ENCODE results near the gene TSPAN6.

The TSPAN6 gene

DNA sequence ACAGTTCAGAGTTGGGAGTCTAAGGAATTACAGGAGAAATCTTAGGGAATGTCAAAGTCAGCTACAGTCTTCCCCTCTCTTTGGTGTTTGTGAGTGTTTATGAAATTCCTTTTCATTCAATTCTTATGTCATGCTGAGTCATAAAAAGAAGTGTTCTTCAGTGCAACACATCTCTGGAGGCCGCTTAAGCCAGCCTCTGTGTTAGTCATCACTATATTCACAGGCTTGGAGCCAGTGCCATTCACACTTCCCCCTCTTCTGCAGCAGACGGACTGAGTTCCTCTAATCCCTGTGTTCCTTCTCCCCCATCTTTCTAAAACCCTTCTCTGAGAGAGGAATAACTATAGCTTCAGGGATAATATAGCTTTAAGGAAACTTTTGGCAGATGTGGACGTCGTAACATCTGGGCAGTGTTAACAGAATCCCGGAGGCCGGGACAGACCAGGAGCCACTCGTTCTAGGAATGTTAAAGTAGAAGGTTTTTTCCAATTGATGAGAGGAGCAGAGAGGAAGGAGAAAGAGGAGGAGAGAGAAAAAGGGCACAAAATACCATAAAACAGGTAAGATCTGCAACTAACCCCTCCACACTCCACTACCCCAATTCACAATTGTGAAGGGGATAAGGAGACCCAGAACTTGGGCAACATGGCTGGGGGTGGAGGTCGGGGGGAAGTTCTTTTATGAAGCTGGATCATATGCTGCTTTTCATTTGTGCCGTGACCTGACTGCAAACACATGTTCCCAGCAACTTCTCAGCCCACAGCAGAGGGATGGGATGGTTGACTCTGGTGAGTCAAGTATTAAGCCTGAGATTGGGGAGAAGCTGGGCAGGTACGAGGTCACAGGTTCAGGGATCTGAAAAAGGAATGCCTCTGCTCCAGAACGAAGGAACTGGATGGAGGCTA, 7.6 kb upstream of the TSPAN6 start, which contains the start of gene SRPX2:
Gene SRPX2 (plus strand): TSS at position 244 of the 905 bp plus-strand sequence. CDS start 2,124 bp downstream, outside the sequence.
- H3K4me3 ChIP-seq (ENCODE audit: low read depth, low read length), result peak within 1 kb of the TSS; percentile 27
- TF ChIP-seq, protein P1, sequence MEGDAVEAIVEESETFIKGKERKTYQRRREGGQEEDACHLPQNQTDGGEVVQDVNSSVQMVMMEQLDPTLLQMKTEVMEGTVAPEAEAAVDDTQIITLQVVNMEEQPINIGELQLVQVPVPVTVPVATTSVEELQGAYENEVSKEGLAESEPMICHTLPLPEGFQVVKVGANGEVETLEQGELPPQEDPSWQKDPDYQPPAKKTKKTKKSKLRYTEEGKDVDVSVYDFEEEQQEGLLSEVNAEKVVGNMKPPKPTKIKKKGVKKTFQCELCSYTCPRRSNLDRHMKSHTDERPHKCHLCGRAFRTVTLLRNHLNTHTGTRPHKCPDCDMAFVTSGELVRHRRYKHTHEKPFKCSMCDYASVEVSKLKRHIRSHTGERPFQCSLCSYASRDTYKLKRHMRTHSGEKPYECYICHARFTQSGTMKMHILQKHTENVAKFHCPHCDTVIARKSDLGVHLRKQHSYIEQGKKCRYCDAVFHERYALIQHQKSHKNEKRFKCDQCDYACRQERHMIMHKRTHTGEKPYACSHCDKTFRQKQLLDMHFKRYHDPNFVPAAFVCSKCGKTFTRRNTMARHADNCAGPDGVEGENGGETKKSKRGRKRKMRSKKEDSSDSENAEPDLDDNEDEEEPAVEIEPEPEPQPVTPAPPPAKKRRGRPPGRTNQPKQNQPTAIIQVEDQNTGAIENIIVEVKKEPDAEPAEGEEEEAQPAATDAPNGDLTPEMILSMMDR (IDR thresholded peaks at IDR 0.05; ENCODE audit: low read depth, low read length, missing control alignments), result no peak
- in situ Hi-C loops (cut with HindIII; ENCODE audit: low sequenced_read_pairs), result no loop called here
- peak; percentile 65 for DNase-seq (ENCODE audit: low read depth)

DNA sequence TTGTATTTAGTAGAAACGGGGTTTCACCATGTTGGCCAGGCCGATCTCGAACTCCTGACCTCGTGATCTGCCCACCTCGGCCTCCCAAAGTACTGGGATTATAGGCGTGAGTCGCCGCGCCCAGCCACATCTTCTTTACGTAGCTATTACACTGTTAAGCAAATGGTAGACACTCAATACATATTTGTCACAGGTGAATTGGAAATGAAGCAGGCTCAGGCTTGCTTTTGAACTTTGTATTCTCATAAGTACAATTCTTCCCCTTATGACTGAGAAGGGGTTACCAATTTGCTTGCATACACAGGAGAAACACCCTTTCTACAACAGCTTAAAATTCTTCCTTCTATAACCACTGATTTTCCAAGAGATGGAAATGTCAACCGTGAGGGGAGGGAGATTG, 6.6 kb upstream of the TSPAN6 start:
- no peak overlapping the region for H3K4me3 ChIP-seq (ENCODE audit: low read depth, low read length)
- TF ChIP-seq, protein P1 (IDR thresholded peaks at IDR 0.05; ENCODE audit: low read depth, low read length, missing control alignments), result no peak
- in situ Hi-C loops (cut with HindIII; ENCODE audit: low sequenced_read_pairs), result no loop called here
- no peak for DNase-seq (ENCODE audit: low read depth)

DNA sequence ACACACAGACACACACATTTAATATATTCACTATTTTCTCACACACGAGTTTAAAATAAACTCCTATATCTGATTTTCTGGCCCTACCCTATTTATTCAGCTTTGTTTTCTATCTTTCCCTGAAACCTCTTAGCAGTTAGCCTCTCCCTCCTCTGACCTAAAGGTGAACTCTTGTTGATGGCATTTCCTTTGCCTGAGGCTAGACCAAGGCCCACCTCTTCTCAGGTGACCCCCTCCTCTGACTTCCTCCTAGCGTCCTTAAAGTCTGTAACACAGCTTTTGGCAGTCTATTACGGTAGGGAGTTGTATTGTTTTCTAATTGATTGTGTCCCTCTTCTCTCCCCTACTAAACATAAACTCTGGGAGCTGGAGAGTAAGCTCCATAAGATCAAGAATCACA, 5.7 kb upstream of the TSPAN6 start:
- in situ Hi-C loops (cut with HindIII; ENCODE audit: low sequenced_read_pairs), result no loop called here
- H3K4me3 ChIP-seq (ENCODE audit: low read depth, low read length), result no peak overlapping the region
- DNase-seq (ENCODE audit: low read depth), result no peak
- TF ChIP-seq, protein P1 (IDR thresholded peaks at IDR 0.05; ENCODE audit: low read depth, low read length, missing control alignments), result no peak

DNA sequence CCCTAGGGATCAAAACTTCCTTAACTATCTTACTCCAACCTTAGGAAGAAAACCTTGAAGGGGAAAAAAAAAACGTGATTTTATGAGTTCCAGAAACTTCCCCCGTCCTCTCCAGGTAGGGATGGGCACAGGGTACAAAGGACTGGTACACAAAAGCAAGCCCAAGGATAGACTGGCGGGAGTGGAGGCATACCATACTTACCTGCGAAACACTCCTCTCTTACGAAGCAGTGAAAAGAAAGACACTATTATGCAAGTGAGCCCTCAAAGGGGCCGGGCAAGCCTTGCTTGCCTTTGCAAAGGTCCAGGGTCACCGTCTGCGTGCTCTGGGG, 651 bp downstream of the TSPAN6 start:
- TF ChIP-seq, protein P1 (IDR thresholded peaks at IDR 0.05; ENCODE audit: low read depth, low read length, missing control alignments), result no peak
- DNase-seq (ENCODE audit: low read depth), result no peak
- in situ Hi-C loops (cut with HindIII; ENCODE audit: low sequenced_read_pairs), result loop anchor here (5.0 kb wide), 1 partner anchor 41 kb away; no protein-coding TSS in a partner anchor
- H3K4me3 ChIP-seq (ENCODE audit: low read depth, low read length), result peak overlapping the region; percentile 54

DNA sequence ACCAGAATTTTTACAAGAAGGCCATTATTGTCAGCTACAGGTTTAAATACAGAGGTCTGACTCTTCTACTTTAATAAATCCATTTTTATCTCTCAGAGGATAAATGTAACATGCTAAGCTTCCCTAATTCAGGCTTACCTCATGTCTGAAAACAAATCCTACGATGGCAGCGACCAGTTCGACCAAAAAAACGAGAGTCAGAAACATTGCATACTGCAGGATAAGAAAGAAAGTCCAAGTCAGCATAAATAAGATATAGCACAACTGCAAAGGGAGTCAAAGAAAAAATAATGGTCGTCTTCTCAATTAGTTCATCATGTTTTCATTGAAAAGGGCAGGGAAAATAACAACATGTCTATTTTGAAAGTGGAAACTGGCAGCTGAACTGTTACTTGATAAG, 1.6 kb downstream of the TSPAN6 start:
- TF ChIP-seq, protein P1 (IDR thresholded peaks at IDR 0.05; ENCODE audit: low read depth, low read length, missing control alignments), result no peak
- in situ Hi-C loops (cut with HindIII; ENCODE audit: low sequenced_read_pairs), result loop anchor here (5.0 kb wide), 1 partner anchor 42 kb away; no protein-coding TSS in a partner anchor
- no peak overlapping the region for H3K4me3 ChIP-seq (ENCODE audit: low read depth, low read length)
- no peak for DNase-seq (ENCODE audit: low read depth)

DNA sequence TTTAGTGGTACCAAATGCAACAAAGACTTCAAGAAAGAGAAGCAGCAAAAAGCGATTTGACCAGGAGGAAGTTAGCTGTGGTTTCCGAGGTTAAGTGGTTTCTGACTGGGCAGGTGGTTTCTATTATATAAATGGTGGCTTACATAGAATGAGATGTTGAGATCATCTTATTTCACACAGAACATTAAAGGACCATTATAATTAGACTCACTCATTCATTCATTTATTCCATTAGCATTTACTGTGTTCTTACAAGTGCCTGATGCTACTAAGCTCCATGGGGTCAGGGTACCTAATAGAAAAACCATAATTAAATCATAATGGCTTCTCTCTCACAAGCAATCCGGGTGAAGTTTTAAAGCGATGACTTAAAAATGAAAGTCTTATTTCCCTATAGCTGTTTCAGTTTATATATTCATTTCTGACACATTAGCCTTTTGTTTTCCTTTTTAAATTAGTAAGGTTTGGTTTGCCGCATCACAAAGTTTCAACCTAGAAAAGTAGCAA, 10.6 kb downstream of the TSPAN6 start:
- DNase-seq (ENCODE audit: low read depth), result peak; percentile 55
- in situ Hi-C loops (cut with HindIII; ENCODE audit: low sequenced_read_pairs), result no loop called here
- no peak overlapping the region for H3K4me3 ChIP-seq (ENCODE audit: low read depth, low read length)
- TF ChIP-seq, protein P1 (IDR thresholded peaks at IDR 0.05; ENCODE audit: low read depth, low read length, missing control alignments), result no peak
